HCT116 (cell line): Measurements from ENCODE around the gene FNDC3B. TPM values are rescaled to one million over a fixed set of nuclear protein-coding genes. Genes with fewer than 3 reads are reported as not detected.

Experiments used
- ATAC-seq: fragments of 200-7000 bp; cut with Tn5 transposase; 2 replicates; pipeline ENCODE4 v1.9.1; 2020; ENCODE audit warnings: mild to moderate bottlenecking, moderate library complexity
- BruUV-seq: library from RNA; stranded (reverse); fragments of 400-500 nt; replicated peaks from 2 replicates; lab custom pipeline; 2021; lab: Mats Ljungman, UMichigan
- CTCF ChIA-PET: fragments of 300-600 bp; sonication (Branson Sonifier 250); formaldehyde crosslinking; loops from one replicate; lab custom pipeline; 2021; ENCODE audit warnings: antibody characterized with exemption; lab: Charles Lee
- POLR2A ChIA-PET: fragments of 300-600, 350-600 bp; sonication (Branson Sonifier 250); formaldehyde crosslinking; loops from one replicate; lab custom pipeline; 2021; ENCODE audit warnings: antibody characterized with exemption; lab: Charles Lee
- RAD21 ChIA-PET, 2 experiments: fragments of 300-600 bp; sonication (Branson Sonifier 250); formaldehyde crosslinking; loops; one replicate each; lab custom pipeline; 2023; ENCODE audit warnings: low total read pairs in 2 of 2; ENCODE audit not compliant: uncharacterized antibody in 2 of 2, unreplicated experiment in 2 of 2, low non-redundant PET in 1 of 2; lab: Charles Lee
- DNase-seq: peaks from one replicate; pipeline ENCODE4 v3.0.0-alpha.2; 2010; ENCODE audit warnings: low read depth, low spot score
- H2AFZ ChIP-seq: fragments of 200-600 bp; shearing (Covaris generic), sonication (generic); 2 replicates; pipeline ENCODE4 v1.6.1; 2017; ENCODE audit warnings: low read depth, mixed run types, mixed read lengths, antibody characterized with exemption, low read length; ENCODE audit not compliant: poor library complexity, severe bottlenecking
- H3K27ac ChIP-seq: 2 replicates; pipeline ENCODE4 v1.5.1; 2012; ENCODE audit warnings: low read depth, low read length
- H3K27me3 ChIP-seq: fragments of 200-600 bp; sonication (generic); 2 replicates; pipeline ENCODE4 v1.6.1; 2016; ENCODE audit warnings: mixed run types, low read length, mixed read lengths; ENCODE audit not compliant: insufficient read depth
- H3K36me3 ChIP-seq, 2 experiments: fragments of 200-500 bp in 1 of 2; fragments of 200-600 bp in 1 of 2; sonication (Bioruptor generic) in 1 of 2; sonication (generic) in 1 of 2; 2 replicates each; pipeline versions ENCODE4 v1.5.1 to v1.6.1; 2014 to 2016; ENCODE audit warnings: low read length in 2 of 2, inconsistent platforms in 1 of 2, mixed read lengths in 1 of 2, mixed run types in 1 of 2; ENCODE audit not compliant: insufficient read depth in 2 of 2, control insufficient read depth in 1 of 2
- H3K4me1 ChIP-seq, 2 experiments: fragments of 200-600 bp in 1 of 2; sonication (generic) in 1 of 2; 2 replicates each; pipeline versions ENCODE4 v1.5.1 to v1.6.1; 2012 to 2017; ENCODE audit warnings: low read length in 2 of 2, inconsistent platforms in 1 of 2, mild to moderate bottlenecking in 1 of 2, mixed read lengths in 1 of 2, mixed run types in 1 of 2, moderate library complexity in 1 of 2; ENCODE audit not compliant: insufficient read depth in 2 of 2, control insufficient read depth in 1 of 2
- H3K4me2 ChIP-seq: fragments of 200-600 bp; sonication (generic); 2 replicates; pipeline ENCODE4 v1.6.1; 2017; ENCODE audit warnings: mixed run types, low read length, mixed read lengths
- H3K4me3 ChIP-seq, 2 experiments: fragments of 200-600 bp in 1 of 2; sonication (generic) in 1 of 2; replicated peaks in 1 of 2; 2 replicates each; pipeline ENCODE4 v1.5.1; 2011 to 2016; ENCODE audit warnings: low read length in 2 of 2, control low read depth in 1 of 2, low read depth in 1 of 2, mild to moderate bottlenecking in 1 of 2, mixed read lengths in 1 of 2, mixed run types in 1 of 2
- H3K79me2 ChIP-seq: fragments of 200-600 bp; sonication (generic); 2 replicates; pipeline ENCODE4 v1.6.1; 2017; ENCODE audit warnings: mild to moderate bottlenecking, mixed run types, low read length, moderate library complexity, mixed read lengths; ENCODE audit not compliant: insufficient read depth
- H3K9ac ChIP-seq: fragments of 200-600 bp; sonication (generic); 2 replicates; pipeline ENCODE4 v1.6.1; 2016; ENCODE audit warnings: low read length, mixed read lengths
- H3K9me2 ChIP-seq: fragments of 200-600 bp; sonication (generic), shearing (Covaris generic); 2 replicates; pipeline ENCODE4 v1.6.1; 2017; ENCODE audit warnings: mixed run types, mild to moderate bottlenecking, moderate library complexity; ENCODE audit not compliant: insufficient read depth
- H3K9me3 ChIP-seq, 2 experiments: fragments of 200-500 bp in 1 of 2; fragments of 200-600 bp in 1 of 2; sonication (Bioruptor generic) in 1 of 2; sonication (generic) in 1 of 2; 2 replicates each; pipeline ENCODE4 v1.6.1; 2014 to 2017; ENCODE audit warnings: low read length in 2 of 2, mixed read lengths in 2 of 2, inconsistent platforms in 1 of 2, low read depth in 1 of 2, mild to moderate bottlenecking in 1 of 2, mixed run types in 1 of 2, moderate library complexity in 1 of 2; ENCODE audit not compliant: control insufficient read depth in 1 of 2, insufficient read depth in 1 of 2
- H4K20me1 ChIP-seq: fragments of 200-600 bp; sonication (generic), shearing (Covaris generic); 2 replicates; pipeline ENCODE4 v1.6.1; 2017; ENCODE audit warnings: mixed run types, mild to moderate bottlenecking, moderate library complexity; ENCODE audit not compliant: insufficient read depth
- CBX3 ChIP-seq: IDR thresholded peaks from 2 replicates; pipeline ENCODE4 v1.6.1; 2012; ENCODE audit warnings: low read depth
- CEBPB ChIP-seq: IDR thresholded peaks from 2 replicates; pipeline ENCODE4 v1.6.1; 2012; ENCODE audit warnings: low read depth
- CTCF ChIP-seq, 3 experiments: fragments of 200-600 bp in 1 of 3; sonication (generic) in 1 of 3; IDR thresholded peaks in 2 of 3; conservative IDR thresholded peaks in 1 of 3; 2 replicates each; pipeline ENCODE4 v1.5.1; 2012 to 2017; ENCODE audit warnings: low read depth in 2 of 3, low read length in 2 of 3, antibody characterized with exemption in 1 of 3, borderline replicate concordance in 1 of 3, control low read depth in 1 of 3, mild to moderate bottlenecking in 1 of 3, mixed read lengths in 1 of 3, mixed run types in 1 of 3, moderate library complexity in 1 of 3; ENCODE audit not compliant: insufficient read depth in 1 of 3
- EGR1 ChIP-seq: IDR thresholded peaks from 2 replicates; pipeline ENCODE4 v1.6.1; 2012; ENCODE audit warnings: low read depth
- ELF1 ChIP-seq: IDR thresholded peaks from 2 replicates; pipeline ENCODE4 v1.6.1; 2012; ENCODE audit warnings: low read depth, borderline replicate concordance
- FOSL1 ChIP-seq: IDR thresholded peaks from 2 replicates; pipeline ENCODE4 v1.6.1; 2012; ENCODE audit warnings: low read depth
- POLR2A ChIP-seq: IDR thresholded peaks from 2 replicates; pipeline ENCODE4 v1.7.0; 2011; ENCODE audit warnings: borderline replicate concordance; ENCODE audit not compliant: insufficient read depth, insufficient read length; ENCODE audit errors: extremely low read depth
- POLR2AphosphoS5 ChIP-seq: IDR thresholded peaks from 2 replicates; pipeline ENCODE4 v1.6.1; 2011; ENCODE audit warnings: mild to moderate bottlenecking, low read depth, low read length, moderate library complexity
- SIN3A ChIP-seq: IDR thresholded peaks from 2 replicates; pipeline ENCODE4 v1.6.1; 2012; ENCODE audit warnings: low read depth
- TCF7L2 ChIP-seq: IDR thresholded peaks from 2 replicates; pipeline ENCODE4 v1.7.0; 2011; ENCODE audit warnings: borderline replicate concordance, inconsistent platforms; ENCODE audit not compliant: insufficient read depth, insufficient read length; ENCODE audit errors: extremely low read depth
- YY1 ChIP-seq: IDR thresholded peaks from 2 replicates; pipeline ENCODE4 v1.6.1; 2011; ENCODE audit warnings: low read length, low read depth, moderate library complexity, mild to moderate bottlenecking; ENCODE audit not compliant: insufficient replicate concordance; ENCODE audit errors: extremely low read depth
- ZFX ChIP-seq: fragments of 450-650 bp; IDR thresholded peaks from 2 replicates; pipeline ENCODE4 v1.6.1; 2017
- ZNF274 ChIP-seq: fragments of 200-500 bp; sonication (Bioruptor generic); IDR thresholded peaks from 2 replicates; pipeline ENCODE4 v1.6.1; 2014; ENCODE audit warnings: mild to moderate bottlenecking, low read depth, low read length, inconsistent platforms
- intact Hi-C: fragments of 100-400 bp; cut with micrococcal nuclease; formaldehyde crosslinking; loops from 2 replicates; pipeline ENCODE4 v1.10.0; 2022
- total RNA-seq: library from RNA; stranded (reverse); gene quantifications from one replicate; pipeline ENCODE4 v1.2.1, GENCODE V29; 2021; ENCODE audit not compliant: unreplicated experiment
- TF ChIP-seq, protein P1 (sequence below): IDR thresholded peaks from 2 replicates; pipeline ENCODE4 v1.6.1; 2011; ENCODE audit warnings: mild to moderate bottlenecking, low read length, moderate library complexity; ENCODE audit not compliant: insufficient replicate concordance; ENCODE audit errors: extremely low read depth
- TF ChIP-seq, protein P2 (sequence below): IDR thresholded peaks from 2 replicates; pipeline ENCODE4 v1.6.1; 2012; ENCODE audit warnings: low read depth

Gene FNDC3B
- total RNA-seq, 1 experiment from 2014 or later = 45.7 TPM

DNA sequence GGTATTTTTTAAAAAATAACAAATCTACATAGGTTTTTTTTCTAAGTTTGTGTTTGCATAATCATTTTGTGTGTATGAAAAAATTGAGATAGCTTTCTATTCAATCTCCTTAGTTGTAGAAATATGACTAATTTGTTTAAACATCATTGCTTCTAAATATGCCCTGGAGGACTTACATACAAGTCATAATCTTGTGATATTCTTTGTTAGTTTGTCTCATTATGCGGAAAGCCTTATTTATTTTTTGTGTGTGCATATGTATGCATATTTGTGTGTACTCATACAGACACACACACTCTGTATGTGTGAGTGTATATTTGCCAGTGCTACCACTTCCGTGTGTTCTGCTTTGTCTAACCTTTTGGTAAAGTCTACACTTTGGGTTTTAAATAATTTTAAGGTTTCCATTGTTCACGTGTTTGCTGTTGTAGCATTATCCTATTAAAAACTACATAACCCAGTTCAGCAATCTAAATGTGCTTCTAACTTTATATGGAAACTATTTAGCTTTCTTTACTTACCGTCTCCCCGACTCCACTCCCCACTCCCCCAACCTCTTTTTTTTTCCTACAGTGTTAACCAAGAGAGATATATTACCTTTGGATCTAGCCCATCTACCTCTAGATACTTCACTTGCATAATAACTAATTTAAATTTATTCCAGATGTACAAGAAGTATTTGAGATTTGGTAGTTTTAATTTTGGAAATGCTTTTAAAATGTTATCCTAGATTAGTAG lies 111.7 kb downstream of the FNDC3B start:
- ChIA-PET RAD21 (no interaction called here), POLR2A (no interaction called here), CTCF (no interaction called here)
- BruUV-seq = no TSS peak
- Histone ChIP-seq H3K4me3 (no peak overlapping the region), H3K9me2 (no peaks in the 10 kb centered on the region), H3K79me2 (peaks cover 9% of the 10 kb centered on the region; the same call in 1 of the 2 replicates), H3K4me1 (peaks cover 43 to 53% of the 10 kb centered on the region in 2 experiments), H3K9ac (no peak overlapping the region), H3K4me2 (no peak overlapping the region), H3K27ac (no peak overlapping the region), H2AFZ (no peak overlapping the region), H4K20me1 (no peaks in the 10 kb centered on the region), H3K27me3 (no peaks in the 10 kb centered on the region), H3K9me3 (no peaks in the 10 kb centered on the region), H3K36me3 (no peaks in the 10 kb centered on the region)
- DNase-seq (no peak), ATAC-seq (no peak)
- intact Hi-C loops = loop anchor here (10.0 kb wide), 1 partner anchor 176 kb away; no protein-coding TSS in a partner anchor
- TF ChIP-seq CTCF (IDR thresholded peaks at IDR 0.05 in 2 of 3, conservative IDR thresholded peaks at IDR 0.05 in 1 of 3; ENCODE audit: borderline replicate concordance in 1 of 3, insufficient read depth in 1 of 3, low read depth in 2 of 3, low read length in 2 of 3) (no peak), POLR2A (no peak), SIN3A (no peak), ZNF274 (no peak), CBX3 (no peak), POLR2AphosphoS5 (no peak), TCF7L2 (no peak), YY1 (no peak), FOSL1 (no peak), ELF1 (no peak), ZFX (no peak), CEBPB (no peak), EGR1 (no peak)
- TF ChIP-seq, protein P1, sequence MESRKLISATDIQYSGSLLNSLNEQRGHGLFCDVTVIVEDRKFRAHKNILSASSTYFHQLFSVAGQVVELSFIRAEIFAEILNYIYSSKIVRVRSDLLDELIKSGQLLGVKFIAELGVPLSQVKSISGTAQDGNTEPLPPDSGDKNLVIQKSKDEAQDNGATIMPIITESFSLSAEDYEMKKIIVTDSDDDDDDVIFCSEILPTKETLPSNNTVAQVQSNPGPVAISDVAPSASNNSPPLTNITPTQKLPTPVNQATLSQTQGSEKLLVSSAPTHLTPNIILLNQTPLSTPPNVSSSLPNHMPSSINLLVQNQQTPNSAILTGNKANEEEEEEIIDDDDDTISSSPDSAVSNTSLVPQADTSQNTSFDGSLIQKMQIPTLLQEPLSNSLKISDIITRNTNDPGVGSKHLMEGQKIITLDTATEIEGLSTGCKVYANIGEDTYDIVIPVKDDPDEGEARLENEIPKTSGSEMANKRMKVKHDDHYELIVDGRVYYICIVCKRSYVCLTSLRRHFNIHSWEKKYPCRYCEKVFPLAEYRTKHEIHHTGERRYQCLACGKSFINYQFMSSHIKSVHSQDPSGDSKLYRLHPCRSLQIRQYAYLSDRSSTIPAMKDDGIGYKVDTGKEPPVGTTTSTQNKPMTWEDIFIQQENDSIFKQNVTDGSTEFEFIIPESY = no peak
- TF ChIP-seq, protein P2, sequence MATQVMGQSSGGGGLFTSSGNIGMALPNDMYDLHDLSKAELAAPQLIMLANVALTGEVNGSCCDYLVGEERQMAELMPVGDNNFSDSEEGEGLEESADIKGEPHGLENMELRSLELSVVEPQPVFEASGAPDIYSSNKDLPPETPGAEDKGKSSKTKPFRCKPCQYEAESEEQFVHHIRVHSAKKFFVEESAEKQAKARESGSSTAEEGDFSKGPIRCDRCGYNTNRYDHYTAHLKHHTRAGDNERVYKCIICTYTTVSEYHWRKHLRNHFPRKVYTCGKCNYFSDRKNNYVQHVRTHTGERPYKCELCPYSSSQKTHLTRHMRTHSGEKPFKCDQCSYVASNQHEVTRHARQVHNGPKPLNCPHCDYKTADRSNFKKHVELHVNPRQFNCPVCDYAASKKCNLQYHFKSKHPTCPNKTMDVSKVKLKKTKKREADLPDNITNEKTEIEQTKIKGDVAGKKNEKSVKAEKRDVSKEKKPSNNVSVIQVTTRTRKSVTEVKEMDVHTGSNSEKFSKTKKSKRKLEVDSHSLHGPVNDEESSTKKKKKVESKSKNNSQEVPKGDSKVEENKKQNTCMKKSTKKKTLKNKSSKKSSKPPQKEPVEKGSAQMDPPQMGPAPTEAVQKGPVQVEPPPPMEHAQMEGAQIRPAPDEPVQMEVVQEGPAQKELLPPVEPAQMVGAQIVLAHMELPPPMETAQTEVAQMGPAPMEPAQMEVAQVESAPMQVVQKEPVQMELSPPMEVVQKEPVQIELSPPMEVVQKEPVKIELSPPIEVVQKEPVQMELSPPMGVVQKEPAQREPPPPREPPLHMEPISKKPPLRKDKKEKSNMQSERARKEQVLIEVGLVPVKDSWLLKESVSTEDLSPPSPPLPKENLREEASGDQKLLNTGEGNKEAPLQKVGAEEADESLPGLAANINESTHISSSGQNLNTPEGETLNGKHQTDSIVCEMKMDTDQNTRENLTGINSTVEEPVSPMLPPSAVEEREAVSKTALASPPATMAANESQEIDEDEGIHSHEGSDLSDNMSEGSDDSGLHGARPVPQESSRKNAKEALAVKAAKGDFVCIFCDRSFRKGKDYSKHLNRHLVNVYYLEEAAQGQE = no peak
